GM12875 (cell line): ENCODE results near the gene RPL27.
A peak's percentile ranks its signal among the peaks of the same experiment; 100 is the strongest.
"Not testable (repeated sequence)": the region's sequence is repeated elsewhere in the genome, so short reads cannot be mapped to it uniquely, and the experiment has no call there.

Source experiments
- H3K4me3 ChIP-seq: one replicate; pipeline ENCODE4 v1.5.1; 2011; ENCODE audit warnings: low read depth, low read length, control low read depth
- CTCF ChIP-seq: IDR thresholded peaks from 2 replicates; pipeline ENCODE4 v1.5.1; 2011; ENCODE audit warnings: low read depth, mild to moderate bottlenecking, control low read depth, inconsistent platforms, low read length, moderate library complexity, borderline replicate concordance; ENCODE audit not compliant: insufficient read depth

RPL27 gene

GRCh38 chr17:42985225-42985624 is 13.0 kb upstream of the RPL27 start:
- TF ChIP-seq CTCF, result no peak
- H3K4me3 ChIP-seq, result no peak overlapping the region

GRCh38 chr17:42989141-42989540 is 9.1 kb upstream of the RPL27 start:
- no peak for TF ChIP-seq CTCF
- H3K4me3 ChIP-seq, result no peak overlapping the region

GRCh38 chr17:42989726-42990652 is 8.2 kb upstream of the RPL27 start:
- no peak overlapping the region for H3K4me3 ChIP-seq
- no peak for TF ChIP-seq CTCF

GRCh38 chr17:42991471-42991870 is 6.7 kb upstream of the RPL27 start:
- no peak for TF ChIP-seq CTCF

GRCh38 chr17:42992872-42993271 is 5.3 kb upstream of the RPL27 start:
- no peak overlapping the region for H3K4me3 ChIP-seq
- TF ChIP-seq CTCF, result no peak

More at GRCh38 chr17:42991471-42991870, 6.7 kb upstream of the RPL27 start:
- H3K4me3 ChIP-seq, result no peak overlapping the region

GRCh38 chr17:42993913-42994312 is 4.3 kb upstream of the RPL27 start:
- H3K4me3 ChIP-seq, result not testable (repeated sequence)

- peak overlapping the region; percentile 29 for H3K4me3 ChIP-seq
- TF ChIP-seq CTCF, result no peak
These were observed 732 bp upstream of the RPL27 start for GRCh38 chr17:42997390-42997983.
